Natural killer cell treated with Interleukin-12 subunit alpha and Interleukin-12 subunit beta and Interleukin-15 and Interleukin-18, amount 100 ng/mL, for 72 hours (primary cell): Measurements from ENCODE around the gene LRRC57. TPM values are rescaled to one million over a fixed set of nuclear protein-coding genes. Genes with fewer than 3 reads are reported as not detected.
"Not testable (repeated sequence)": the region's sequence is repeated elsewhere in the genome, so short reads cannot be mapped to it uniquely, and the experiment has no call there.

ENCODE experiments used
- ATAC-seq, 2 donors: fragments of 150-1000 bp; cut with Tn5 transposase in 1 of 2; sonication (Bioruptor Pico), chemical (Tn5 transposase) in 1 of 2; 2 replicates each; pipeline ENCODE4 v1.10.0; 2021
- DNase-seq: peaks from one replicate; pipeline ENCODE4 v3.0.0; 2022; ENCODE audit warnings: low spot score
- H3K27ac Mint-ChIP-seq, 2 donors: 1 replicate in 1 of 2; 2 replicates in 1 of 2; pipeline ENCODE4 v1.8.0; 2022; ENCODE audit warnings: mixed read lengths in 2 of 2, mild to moderate bottlenecking in 1 of 2, moderate library complexity in 1 of 2
- H3K27me3 Mint-ChIP-seq, 2 donors: 1 replicate in 1 of 2; 2 replicates in 1 of 2; pipeline ENCODE4 v1.8.0; 2022; ENCODE audit warnings: mixed read lengths in 2 of 2
- H3K36me3 Mint-ChIP-seq: one replicate; pipeline ENCODE4 v1.8.0; 2022; ENCODE audit warnings: mixed read lengths
- H3K4me1 Mint-ChIP-seq, 2 donors: 1 replicate in 1 of 2; 2 replicates in 1 of 2; pipeline ENCODE4 v1.8.0; 2022; ENCODE audit warnings: low read depth in 2 of 2, mixed read lengths in 2 of 2, mild to moderate bottlenecking in 1 of 2
- H3K4me3 Mint-ChIP-seq: one replicate; pipeline ENCODE4 v1.8.0; 2022; ENCODE audit warnings: mixed read lengths
- H3K9me3 Mint-ChIP-seq: 2 replicates; pipeline ENCODE4 v1.8.0; 2022; ENCODE audit warnings: mixed read lengths
- total RNA-seq, 2 donors: library from RNA; stranded (reverse); gene quantifications; one replicate each; pipeline ENCODE4 v1.2.3, GENCODE V29; 2022

The LRRC57 gene
- total RNA-seq, 2 donors from 2014 or later: 25.4 to 41.3 TPM

DNA sequence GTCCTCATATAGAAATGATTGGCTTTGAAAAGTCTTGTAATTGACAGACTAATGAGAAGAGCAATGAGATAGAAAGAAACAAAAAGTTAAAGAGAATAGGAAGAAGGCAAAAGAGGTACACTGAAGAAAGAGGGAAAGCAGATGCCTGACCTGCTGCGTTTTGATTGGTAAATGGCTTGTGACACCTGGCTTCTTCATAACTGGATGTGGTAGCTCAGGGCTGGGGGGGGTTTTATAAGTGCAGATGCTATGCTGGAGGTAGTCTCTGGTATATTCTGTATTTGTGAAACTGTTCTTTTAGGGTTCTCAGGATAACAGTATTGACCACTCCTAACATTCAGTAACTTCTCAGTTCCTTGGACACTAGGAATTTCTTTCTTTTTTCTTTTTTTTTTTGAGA lies 28.2 kb upstream of the LRRC57 start:
- no peak for ATAC-seq
- no peaks in the 10 kb centered on the region for H3K27me3 Mint-ChIP-seq
- H3K4me1 Mint-ChIP-seq: peaks cover 37 to 43% of the 10 kb centered on the region in 2 donors
- H3K4me3 Mint-ChIP-seq: peak overlapping the region; percentile 95
- no peaks in the 10 kb centered on the region for H3K36me3 Mint-ChIP-seq
- peak overlapping the region; percentile 2 to 71 for H3K27ac Mint-ChIP-seq
- DNase-seq: no peak
- no peaks in the 10 kb centered on the region for H3K9me3 Mint-ChIP-seq

DNA sequence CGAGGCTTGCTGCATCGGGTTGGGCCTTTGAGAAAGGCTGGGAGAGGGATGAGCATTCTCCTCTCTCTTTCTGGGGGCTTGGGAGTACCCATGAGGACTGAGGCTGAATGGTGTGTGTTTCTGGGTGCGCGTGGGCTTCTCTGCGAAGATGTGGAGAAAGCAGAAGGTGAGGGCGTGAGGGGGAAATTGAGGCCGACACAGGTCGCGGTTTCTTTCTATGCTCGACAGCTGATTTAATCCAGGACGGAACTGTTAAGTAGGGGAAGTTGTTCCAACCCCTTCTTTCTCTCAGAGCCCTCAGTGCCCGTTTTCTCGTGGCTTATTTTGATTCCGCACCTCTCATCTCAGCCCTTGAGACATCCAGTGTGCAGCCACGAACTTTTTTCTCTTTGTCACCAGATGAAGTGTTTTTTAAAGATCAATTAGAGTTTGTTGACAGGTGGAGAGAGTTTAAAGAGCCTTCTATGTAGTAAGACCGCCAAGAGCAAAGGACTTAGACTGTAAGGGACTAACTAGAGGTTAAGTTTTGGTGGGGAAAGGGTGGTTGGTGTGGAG lies 27.5 kb upstream of the LRRC57 start:
- no peak for ATAC-seq
- Mint-ChIP-seq H3K4me1 (peaks cover 30 to 37% of the 10 kb centered on the region in 2 donors), H3K9me3 (no peaks in the 10 kb centered on the region), H3K27ac (peak overlapping the region; percentile 2 to 71), H3K4me3 (peak overlapping the region; percentile 95), H3K36me3 (no peaks in the 10 kb centered on the region), H3K27me3 (no peaks in the 10 kb centered on the region)
- DNase-seq: no peak

DNA sequence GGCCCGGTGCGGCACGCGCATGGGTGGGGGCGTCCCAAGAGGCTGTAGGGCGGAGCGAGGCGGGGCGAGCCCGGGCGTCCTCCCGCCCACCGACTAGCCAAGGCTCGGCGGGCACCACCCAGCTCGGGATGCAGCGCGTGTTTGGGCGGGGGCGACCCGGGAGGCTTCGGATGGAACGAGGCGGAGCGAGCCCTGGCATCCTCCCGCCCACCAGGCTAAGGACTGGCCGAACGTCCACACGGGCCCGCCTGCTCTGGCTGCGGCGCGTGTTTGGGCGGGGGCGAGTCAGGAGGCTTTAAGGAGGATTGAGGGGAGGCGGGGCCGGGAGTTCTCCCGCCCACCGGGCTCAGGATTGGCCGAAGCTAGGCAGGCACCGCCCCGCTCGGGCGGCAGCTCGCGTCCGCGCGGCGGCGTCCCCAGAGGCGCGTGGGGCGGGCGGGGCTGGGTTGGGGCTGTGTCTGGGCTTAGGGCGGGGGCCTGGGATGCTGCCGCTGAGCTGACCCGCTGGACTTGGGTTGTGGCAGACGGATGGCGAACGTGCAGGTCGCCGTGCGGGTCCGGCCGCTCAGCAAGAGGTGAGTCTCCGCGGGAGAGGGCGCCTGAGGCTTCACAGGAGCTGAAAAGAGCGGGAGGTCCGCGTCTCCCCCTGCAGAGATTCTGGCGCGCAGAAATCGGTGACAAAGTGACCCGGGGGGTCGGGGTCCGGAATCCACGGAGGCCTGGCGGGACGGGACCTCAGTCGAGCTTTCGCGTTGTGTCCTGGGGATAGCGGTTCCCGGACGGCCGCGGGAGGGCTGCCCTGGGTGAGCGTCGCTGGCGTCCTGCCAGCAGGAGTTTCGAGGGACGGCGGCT lies 26.8 kb upstream of the LRRC57 start, which contains the start of gene STARD9:
Gene STARD9 (plus strand): TSS at position 419 of the 852 bp plus-strand sequence. CDS start 110 bp downstream, at position 529.
- DNase-seq: peak; percentile 97
- Mint-ChIP-seq H3K9me3 (no peaks in the 10 kb centered on the region), H3K36me3 (no peaks in the 10 kb centered on the region), H3K4me3 (peak within 1 kb of the TSS; percentile 95), H3K4me1 (peaks cover 24 to 31% of the 10 kb centered on the region in 2 donors), H3K27me3 (no peaks in the 10 kb centered on the region), H3K27ac (peak within 1 kb of the TSS; percentile 2 to 71)
- ATAC-seq: peak; percentile 97

- no peak overlapping the region for H3K27ac Mint-ChIP-seq
These were observed 10.1 kb upstream of the LRRC57 start for GRCh38 chr15:42558739-42559138.

GRCh38 chr15:42556550-42557207 lies 8.1 kb upstream of the LRRC57 start:
- not testable (repeated sequence) for H3K36me3 Mint-ChIP-seq

More at GRCh38 chr15:42558739-42559138, 10.1 kb upstream of the LRRC57 start:
- no peaks in the 10 kb centered on the region for H3K36me3 Mint-ChIP-seq
- no peak overlapping the region for H3K4me3 Mint-ChIP-seq
- no peaks in the 10 kb centered on the region for H3K27me3 Mint-ChIP-seq
- peaks cover 3 to 5% of the 10 kb centered on the region in 2 donors for H3K4me1 Mint-ChIP-seq
- ATAC-seq (no peak), DNase-seq (no peak)
- no peaks in the 10 kb centered on the region for H3K9me3 Mint-ChIP-seq

DNA sequence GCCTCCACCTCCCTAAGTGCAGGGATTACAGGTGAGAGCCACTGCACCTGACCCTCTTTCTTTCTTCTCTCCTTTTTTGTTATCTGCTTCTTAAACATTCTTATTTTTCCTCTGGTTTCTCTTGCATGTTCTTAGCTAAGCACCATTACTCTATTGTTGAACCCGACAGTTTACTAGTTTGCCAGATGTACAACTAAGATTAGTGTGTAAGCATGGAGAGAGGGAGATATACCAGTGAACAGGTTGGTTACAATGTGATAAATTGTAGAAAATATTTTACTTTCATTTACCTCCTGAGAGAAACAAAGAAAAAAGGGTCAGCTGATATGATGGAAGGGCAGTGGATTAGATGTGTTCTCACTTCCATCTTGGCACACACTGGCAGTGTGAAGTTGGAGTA lies 5.0 kb upstream of the LRRC57 start:
- Mint-ChIP-seq H3K27ac (no peak overlapping the region), H3K4me1 (peaks cover 19 to 24% of the 10 kb centered on the region in 2 donors), H3K9me3 (no peaks in the 10 kb centered on the region), H3K27me3 (no peaks in the 10 kb centered on the region), H3K36me3 (no peaks in the 10 kb centered on the region), H3K4me3 (no peak overlapping the region)
- ATAC-seq (no peak), DNase-seq (no peak)

More at GRCh38 chr15:42556550-42557207, 8.1 kb upstream of the LRRC57 start:
- ATAC-seq, H3K4me3 Mint-ChIP-seq, H3K27ac Mint-ChIP-seq, H3K9me3 Mint-ChIP-seq, H3K27me3 Mint-ChIP-seq, DNase-seq: not testable (repeated sequence)
- peaks cover 9 to 11% of the 10 kb centered on the region in 2 donors for H3K4me1 Mint-ChIP-seq

DNA sequence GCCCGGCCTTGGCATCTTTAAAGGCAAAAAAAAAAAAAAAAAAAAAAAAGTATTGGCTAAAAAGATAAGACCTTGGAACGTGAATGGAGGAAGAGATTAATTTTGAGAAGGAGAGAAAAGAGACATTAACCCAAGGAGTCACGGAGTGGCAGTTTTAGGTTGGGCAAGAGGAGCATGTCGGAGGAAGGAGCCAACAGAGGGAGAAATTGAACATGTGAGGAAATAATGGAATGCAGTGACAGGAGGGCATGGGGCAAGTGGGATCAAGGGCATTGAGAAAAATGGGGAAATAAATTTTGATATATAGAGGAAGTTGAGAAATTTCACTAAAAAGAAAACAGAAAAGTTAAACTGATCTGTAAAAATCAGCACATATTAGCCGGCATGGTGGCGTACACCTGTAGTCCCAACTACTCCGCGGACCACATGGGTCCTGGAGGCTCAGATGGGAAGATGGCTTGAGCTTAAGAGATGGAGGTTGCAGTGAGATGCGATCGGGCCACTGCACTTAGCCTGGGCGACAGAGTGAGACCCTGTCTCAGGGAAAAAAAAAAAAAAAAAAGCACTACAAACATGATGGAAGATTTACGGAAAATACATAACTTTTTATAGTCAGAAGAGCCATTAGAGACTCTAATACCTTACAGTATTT lies 1.3 kb upstream of the LRRC57 start:
- Mint-ChIP-seq H3K9me3 (no peaks in the 10 kb centered on the region), H3K27me3 (no peaks in the 10 kb centered on the region), H3K4me3 (peak overlapping the region; percentile 96), H3K4me1 (peaks cover 33 to 46% of the 10 kb centered on the region in 2 donors), H3K36me3 (peaks cover 7% of the 10 kb centered on the region), H3K27ac (peak overlapping the region; percentile 95 to 99)
- ATAC-seq: no peak
- no peak for DNase-seq

GRCh38 chr15:42549032-42549491 lies 469 bp upstream of the LRRC57 start:
- Mint-ChIP-seq H3K9me3 (no peaks in the 10 kb centered on the region), H3K27ac (peak overlapping the region; percentile 95 to 99), H3K4me1 (peaks cover 33 to 44% of the 10 kb centered on the region in 2 donors), H3K36me3 (peaks cover 7% of the 10 kb centered on the region), H3K27me3 (no peaks in the 10 kb centered on the region), H3K4me3 (peak overlapping the region; percentile 96)
- ATAC-seq (peak; percentile 54 to 61), DNase-seq (no peak)

DNA sequence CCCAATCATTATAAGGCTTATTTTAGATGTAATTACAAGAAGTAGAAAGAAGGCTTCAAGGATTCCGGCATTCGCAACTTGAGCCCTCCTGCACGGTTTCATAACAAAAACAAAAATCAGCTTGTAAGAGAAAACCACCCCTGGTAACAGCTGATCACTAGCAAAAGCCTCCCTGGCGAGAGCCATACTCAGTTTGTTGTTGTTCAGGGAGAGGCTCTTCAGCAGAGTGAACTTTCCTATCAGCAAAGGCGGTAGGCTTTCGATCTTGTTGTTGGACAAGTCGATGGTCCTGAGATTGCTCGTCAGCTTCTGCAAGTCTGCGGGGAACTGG lies 710 bp downstream of the LRRC57 start:
- H3K9me3 Mint-ChIP-seq: no peaks in the 10 kb centered on the region
- H3K36me3 Mint-ChIP-seq: peaks cover 7% of the 10 kb centered on the region
- ATAC-seq (peak in 1 of 2 donors; percentile 6), DNase-seq (no peak)
- H3K4me3 Mint-ChIP-seq: peak overlapping the region; percentile 96
- peak overlapping the region; percentile 95 to 99 for H3K27ac Mint-ChIP-seq
- H3K27me3 Mint-ChIP-seq: no peaks in the 10 kb centered on the region
- H3K4me1 Mint-ChIP-seq: peaks cover 30 to 36% of the 10 kb centered on the region in 2 donors

DNA sequence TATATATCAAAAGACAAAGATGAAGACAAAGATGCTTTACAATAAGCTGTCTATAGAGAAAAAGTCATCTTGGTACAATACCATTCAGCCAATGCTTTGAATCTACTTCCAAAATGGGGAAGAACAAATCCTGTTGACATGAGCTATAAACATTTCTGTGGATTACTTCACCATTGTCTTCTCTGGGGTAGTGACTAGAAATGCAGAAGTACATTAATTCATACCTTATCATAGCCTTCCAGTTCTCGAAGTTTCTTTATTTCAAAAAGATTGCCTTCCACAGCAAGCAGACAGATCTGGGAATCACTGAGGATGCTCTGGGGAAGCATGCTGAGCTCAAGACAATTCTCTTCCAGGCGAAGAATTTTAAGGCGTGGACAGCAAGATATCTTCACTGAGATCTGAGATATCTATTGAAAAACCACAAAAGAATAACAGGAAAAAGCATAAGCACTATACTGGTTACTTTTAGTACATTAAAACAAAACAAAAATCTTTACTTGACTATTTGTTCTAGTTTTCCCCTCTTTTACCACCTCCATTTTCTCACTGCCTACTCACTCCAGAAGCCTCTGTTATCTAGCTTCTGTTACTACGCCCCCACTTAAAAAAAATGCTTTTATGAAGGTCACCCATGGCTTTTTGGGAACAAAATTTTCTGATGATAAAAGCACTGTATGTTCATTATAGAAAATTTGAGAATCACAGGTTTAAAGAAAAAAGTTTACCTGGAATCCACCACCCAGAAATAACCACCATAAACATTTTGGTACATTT lies 3.6 kb downstream of the LRRC57 start:
- ATAC-seq (no peak), DNase-seq (no peak)
- Mint-ChIP-seq H3K27ac (no peak overlapping the region), H3K4me3 (no peak overlapping the region), H3K27me3 (no peaks in the 10 kb centered on the region), H3K9me3 (no peaks in the 10 kb centered on the region), H3K36me3 (peaks cover 13% of the 10 kb centered on the region), H3K4me1 (peaks cover 27 to 34% of the 10 kb centered on the region in 2 donors)

DNA sequence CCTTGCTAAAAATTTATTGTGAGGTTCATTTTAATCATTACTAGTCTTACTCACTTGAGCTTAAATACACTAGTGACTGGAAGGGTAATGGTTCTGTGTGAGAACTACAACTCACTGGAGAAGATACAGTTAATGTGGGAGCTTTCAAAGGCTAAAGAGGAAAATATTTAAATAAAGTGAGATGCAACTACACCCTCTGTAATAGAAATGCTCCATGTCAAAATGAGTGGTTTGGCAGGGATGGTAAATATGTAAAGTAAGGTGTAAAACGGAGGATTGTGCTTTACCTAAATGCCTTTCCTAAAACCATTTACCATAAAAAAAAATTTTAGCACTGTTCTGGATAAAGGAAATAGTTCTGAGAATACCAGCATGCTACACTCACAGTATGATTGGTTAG lies 15.3 kb downstream of the LRRC57 start:
- Mint-ChIP-seq H3K36me3 (peaks cover 11% of the 10 kb centered on the region), H3K27ac (no peak overlapping the region), H3K4me1 (no peaks in the 10 kb centered on the region), H3K9me3 (no peaks in the 10 kb centered on the region), H3K4me3 (no peak overlapping the region), H3K27me3 (no peaks in the 10 kb centered on the region)
- ATAC-seq (no peak), DNase-seq (no peak)

DNA sequence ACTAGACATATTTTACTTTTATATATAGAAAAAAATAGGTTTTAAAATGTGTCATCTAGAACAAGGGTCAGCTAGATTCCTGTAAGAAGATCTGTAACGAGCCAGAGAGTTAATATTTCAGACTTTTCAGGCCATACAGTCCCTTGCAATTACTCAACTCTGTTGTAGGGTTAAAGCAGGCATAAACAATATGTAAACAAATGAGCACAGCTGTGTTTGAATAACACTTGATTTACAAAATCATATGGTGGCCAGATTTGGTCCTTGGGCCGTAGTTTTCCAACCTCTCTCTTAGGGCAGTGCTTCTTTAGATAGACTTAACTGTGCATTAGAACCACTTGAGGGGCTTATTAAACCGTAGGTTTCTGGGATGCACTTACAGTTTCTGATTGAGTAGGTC lies 19.6 kb downstream of the LRRC57 start:
- Mint-ChIP-seq H3K9me3 (no peaks in the 10 kb centered on the region), H3K36me3 (peaks cover 6% of the 10 kb centered on the region), H3K4me3 (no peak overlapping the region), H3K4me1 (no peaks in the 10 kb centered on the region), H3K27me3 (no peaks in the 10 kb centered on the region), H3K27ac (no peak overlapping the region)
- no peak for ATAC-seq
- no peak for DNase-seq

- DNase-seq (no peak), ATAC-seq (no peak)
- no peak overlapping the region for H3K4me3 Mint-ChIP-seq
- H3K36me3 Mint-ChIP-seq: peaks cover 6% of the 10 kb centered on the region
- no peak overlapping the region for H3K27ac Mint-ChIP-seq
- no peaks in the 10 kb centered on the region for H3K27me3 Mint-ChIP-seq
- no peaks in the 10 kb centered on the region for H3K9me3 Mint-ChIP-seq
- no peaks in the 10 kb centered on the region for H3K4me1 Mint-ChIP-seq
These were observed 25.3 kb downstream of the LRRC57 start for GRCh38 chr15:42523331-42523730.
